GM18907 (cell line): ENCODE measurements around the gene USP31.

Source experiments
- ATAC-seq: cut with Tn5 transposase; IDR thresholded peaks from one replicate; pipeline ENCODE4 v1.9.1; 2021; ENCODE audit warnings: mild to moderate bottlenecking, moderate library complexity; ENCODE audit not compliant: unreplicated experiment

Gene USP31

GRCh38 chr16:23029733-23030420, 119.4 kb downstream of the USP31 start:
- ATAC-seq = no peak

- ATAC-seq = no peak
Measured at GRCh38 chr16:23027386-23027785, 121.9 kb downstream of the USP31 start.

DNA sequence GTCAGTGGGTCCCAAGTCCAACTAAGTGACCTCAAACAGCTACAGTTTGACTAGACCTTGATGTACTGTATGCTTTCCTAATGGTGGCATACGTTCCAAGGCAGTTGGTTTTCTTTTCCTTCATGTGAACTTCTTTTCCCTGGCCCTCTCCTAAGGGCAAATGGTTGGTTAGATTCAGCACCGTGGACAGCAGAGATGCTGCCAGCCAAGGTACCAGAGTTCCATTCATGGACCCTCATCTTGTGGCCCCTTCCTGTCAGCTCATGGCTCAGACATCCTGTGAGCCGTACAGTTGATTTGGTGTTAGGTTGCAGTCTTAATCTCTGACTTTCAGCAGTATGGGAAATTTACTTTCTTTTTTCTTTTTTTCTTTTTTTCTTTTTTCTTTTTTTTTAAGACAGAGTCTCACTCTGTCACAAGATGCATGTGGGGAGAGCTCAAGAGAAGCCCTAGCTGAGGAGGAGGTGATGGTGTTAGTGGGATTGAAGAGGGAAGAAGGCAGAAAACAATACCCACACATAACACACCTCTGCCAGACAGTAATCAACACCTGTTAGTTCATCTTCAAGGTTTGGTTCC, 122.4 kb downstream of the USP31 start:
- ATAC-seq = no peak

- ATAC-seq = no peak
Measured at GRCh38 chr16:23025692-23026307, 123.5 kb downstream of the USP31 start.

DNA sequence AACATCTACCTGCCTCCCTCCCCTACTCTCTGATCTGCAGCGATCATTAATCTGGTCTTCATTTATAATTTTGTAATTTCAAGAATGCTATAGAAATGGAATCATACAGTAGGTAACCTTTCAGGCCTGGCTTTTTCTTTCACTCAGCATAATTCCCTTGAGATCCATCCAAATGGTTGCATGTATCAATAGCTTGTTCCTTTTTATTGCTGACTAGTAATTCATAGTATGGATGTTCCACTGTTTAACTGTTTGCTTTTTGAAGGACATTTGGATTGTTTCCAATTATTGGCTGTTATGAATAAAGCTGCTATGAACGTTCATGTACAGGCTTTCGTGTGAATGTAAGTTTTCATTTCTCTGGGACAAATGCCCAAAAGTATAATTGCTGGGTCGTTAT, 125.2 kb downstream of the USP31 start:
- ATAC-seq = no peak

- ATAC-seq = no peak
Measured at GRCh38 chr16:23020084-23020483, 129.2 kb downstream of the USP31 start.

DNA sequence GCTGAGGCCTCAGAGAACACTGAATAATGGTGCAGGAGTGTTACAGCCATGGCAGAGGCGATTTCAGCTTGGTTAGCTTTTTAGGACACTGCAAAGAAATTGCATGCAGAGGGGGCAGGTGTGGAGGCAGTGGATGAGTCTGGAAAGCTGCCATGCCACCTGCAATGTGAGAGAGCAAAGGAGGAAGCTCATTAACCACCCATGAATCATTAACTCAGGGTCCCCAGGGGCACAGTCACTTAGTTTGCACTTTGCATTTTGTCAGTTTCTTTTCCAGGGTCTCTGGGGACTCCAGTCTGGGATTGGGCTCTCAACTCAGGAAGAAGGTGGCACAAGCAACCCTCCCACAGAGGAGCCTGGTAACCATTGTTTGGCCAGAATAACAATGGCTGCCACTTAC, 132.9 kb downstream of the USP31 start:
- ATAC-seq = peak; percentile 52

DNA sequence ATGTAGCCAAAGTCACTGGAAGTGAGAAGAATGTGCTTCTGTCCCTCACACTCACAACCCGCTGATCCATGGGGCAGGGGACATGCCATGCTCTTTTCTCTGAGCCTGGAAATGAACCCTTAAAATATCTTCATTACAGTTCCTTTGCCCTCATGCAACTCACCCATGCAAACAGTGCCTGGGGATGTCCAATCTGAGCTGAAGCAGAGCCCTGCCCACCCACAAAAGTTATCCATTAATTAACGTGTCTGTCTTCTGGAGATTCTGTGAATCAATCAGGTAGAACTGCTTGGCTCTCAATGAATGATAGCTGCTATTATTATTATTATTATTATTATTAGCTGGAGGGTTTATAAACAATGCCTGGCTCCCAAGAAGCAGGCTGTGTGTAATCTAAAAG, 133.7 kb downstream of the USP31 start:
- peak; percentile 67 for ATAC-seq

DNA sequence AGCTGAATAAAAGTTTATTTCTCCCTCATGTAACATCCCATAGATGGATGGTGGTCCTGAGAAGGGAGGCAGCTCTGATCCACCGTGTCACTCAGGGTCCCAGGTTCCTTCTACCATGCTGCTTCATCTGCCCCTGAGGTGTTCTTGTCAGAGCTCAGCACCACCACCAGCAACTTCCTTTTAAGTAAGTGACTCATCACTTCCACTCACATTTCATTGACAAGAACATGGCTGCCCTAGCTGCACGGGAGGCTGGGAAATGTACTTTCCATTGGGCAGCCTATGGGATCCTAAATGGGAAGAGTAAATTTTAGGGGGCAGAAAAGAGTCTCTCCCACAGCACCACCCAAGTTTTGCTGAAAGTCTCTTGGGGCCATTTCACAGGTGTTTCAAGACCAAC, 134.7 kb downstream of the USP31 start:
- ATAC-seq = no peak
